GM12878 (cell line): ENCODE results near the gene SLC22A23. TPM values are rescaled to one million over a fixed set of nuclear protein-coding genes. Genes with fewer than 3 reads are reported as not detected.

Source experiments
- ATAC-seq: fragments of 200-7000 bp; cut with Tn5 transposase; 3 replicates; pipeline ENCODE4 v1.9.1; 2020; ENCODE audit warnings: mild to moderate bottlenecking, moderate library complexity
- BruUV-seq: library from RNA; stranded (reverse); fragments of 400-500 nt; replicated peaks from 2 replicates; lab custom pipeline; 2021; lab: Mats Ljungman, UMichigan
- CTCF ChIA-PET: fragments of 300-600 bp; sonication (Branson Sonifier 250); formaldehyde crosslinking; extraction: SDS; loops from one replicate; lab custom pipeline; 2021; ENCODE audit warnings: inconsistent platforms; lab: Yijun Ruan, JAX
- POLR2A ChIA-PET: fragments of 350-600 bp; formaldehyde crosslinking; extraction: SDS; loops from one replicate; lab custom pipeline; 2021; ENCODE audit warnings: inconsistent platforms; lab: Charles Lee
- RAD21 ChIA-PET: fragments of 300-600 bp; sonication (Branson Sonifier 250); formaldehyde crosslinking; loops from one replicate; lab custom pipeline; 2023; ENCODE audit warnings: antibody characterized with exemption; ENCODE audit not compliant: unreplicated experiment; lab: Charles Lee
- SMC1A ChIA-PET: fragments of 300-600 bp; sonication (Branson Sonifier 250); formaldehyde crosslinking; loops from one replicate; lab custom pipeline; 2023; ENCODE audit not compliant: unreplicated experiment, uncharacterized antibody; lab: Charles Lee
- DNase-seq: peaks from one replicate; pipeline ENCODE4 v3.0.0-alpha.2; 2011; ENCODE audit warnings: low read depth, low spot score
- FAIRE-seq: peaks from 3 replicates; lab custom pipeline; 2011; peaks lifted over from hg19 to GRCh38; lab: Jason Lieb, UNC
- H2AFZ ChIP-seq: 2 replicates; pipeline ENCODE4 v1.6.0; 2011; ENCODE audit warnings: low read depth, low read length, control low read depth; ENCODE audit not compliant: control insufficient read depth
- H3K27ac ChIP-seq: 2 replicates; pipeline ENCODE4 v1.5.1; 2011; ENCODE audit warnings: control low read depth; ENCODE audit not compliant: control insufficient read depth, insufficient read depth
- H3K27me3 ChIP-seq, 2 experiments: replicated peaks in 1 of 2; 2 replicates each; pipeline versions ENCODE4 v1.6.0 to v1.6.1; 2011; ENCODE audit warnings: low read length in 1 of 2; ENCODE audit not compliant: control insufficient read depth in 2 of 2, insufficient read depth in 2 of 2
- H3K36me3 ChIP-seq, 2 experiments: 2 replicates each; pipeline ENCODE4 v1.5.1; 2011; ENCODE audit warnings: low read length in 1 of 2; ENCODE audit not compliant: control insufficient read depth in 2 of 2, insufficient read depth in 2 of 2
- H3K4me1 ChIP-seq: 2 replicates; pipeline ENCODE4 v1.6.1; 2011; ENCODE audit warnings: mild to moderate bottlenecking, low read length, moderate library complexity, mixed read lengths; ENCODE audit not compliant: control insufficient read depth, insufficient read depth
- H3K4me2 ChIP-seq: 2 replicates; pipeline ENCODE4 v1.6.0; 2011; ENCODE audit warnings: control low read depth; ENCODE audit not compliant: control insufficient read depth, insufficient read depth
- H3K4me3 ChIP-seq: fragments of 200-600 bp; sonication (generic); 2 replicates; pipeline ENCODE4 v1.5.1; 2016
- H3K79me2 ChIP-seq: 2 replicates; pipeline ENCODE4 v1.6.0; 2011; ENCODE audit warnings: low read length; ENCODE audit not compliant: control insufficient read depth, insufficient read depth
- H3K9ac ChIP-seq: 2 replicates; pipeline ENCODE4 v1.8.0; 2011; ENCODE audit warnings: low read length, control low read depth, mixed read lengths; ENCODE audit not compliant: control insufficient read depth, insufficient read depth
- H3K9me3 ChIP-seq: replicated peaks from 3 replicates; pipeline ENCODE4 v1.5.1; 2011; ENCODE audit warnings: mild to moderate bottlenecking, low read length; ENCODE audit not compliant: control insufficient read depth, insufficient read depth
- H4K20me1 ChIP-seq: 2 replicates; pipeline ENCODE4 v1.6.0; 2011; ENCODE audit not compliant: control insufficient read depth, insufficient read depth
- CBFB ChIP-seq: IDR thresholded peaks from 2 replicates; pipeline ENCODE4 v1.6.1; 2016; ENCODE audit warnings: antibody characterized with exemption, low read depth
- CBX3 ChIP-seq: fragments of 200-600 bp; sonication (generic); IDR thresholded peaks from 2 replicates; pipeline ENCODE4 v1.6.1; 2016; ENCODE audit warnings: low read depth, borderline replicate concordance
- NFYA ChIP-seq: IDR thresholded peaks from 2 replicates; pipeline ENCODE4 v1.6.1; 2011; ENCODE audit warnings: low read depth, mild to moderate bottlenecking, low read length, improper control_type of control experiment, borderline replicate concordance
- NR2C1 ChIP-seq: fragments of 450-650 bp; IDR thresholded peaks from 2 replicates; pipeline ENCODE4 v1.6.1; 2017; ENCODE audit warnings: antibody characterized with exemption, mild to moderate bottlenecking, moderate library complexity
- POU2F2 ChIP-seq: IDR thresholded peaks from 3 replicates; pipeline ENCODE4 v1.6.1; 2011; ENCODE audit warnings: low read depth, mild to moderate bottlenecking, low read length, borderline replicate concordance
- ZNF687 ChIP-seq: fragments of 450-650 bp; IDR thresholded peaks from 2 replicates; pipeline ENCODE4 v1.6.1; 2017; ENCODE audit warnings: mild to moderate bottlenecking, moderate library complexity
- WGBS: methylation state at CpG from one replicate; pipeline ENCODE4 v1.1.6; 2016; ENCODE audit warnings: low lambda C conversion rate; ENCODE audit not compliant: insufficient replicate concordance, insufficient coverage; ENCODE audit errors: missing lambda C conversion rate; 5-methylcytosine and 5-hydroxymethylcytosine counted together
- in situ Hi-C: fragments of 300-500 bp; cut with MboI; formaldehyde crosslinking; loops from 9 replicates; pipeline ENCODE4 v1.14.3; 2018; ENCODE audit warnings: mixed read lengths
- intact Hi-C: fragments of 100-400 bp; cut with micrococcal nuclease; formaldehyde crosslinking; loops from one replicate; pipeline ENCODE4 v1.14.2; 2022; ENCODE audit not compliant: unreplicated experiment
- polyA plus RNA-seq, 11 experiments: library from polyadenylated mRNA; depleted of rRNA in 4 of 11; unstranded in 6 of 11; stranded (reverse) in 5 of 11; fragments of >200 nt; fragmentation: Nextera tagmentation in 4 of 11; fragmentation: Illumina TruSeq in 1 of 11; extraction: Ambion mirVana in 4 of 11; extraction: Trizol in 1 of 11; gene quantifications; 1 replicate in 1 of 11; 2 replicates in 10 of 11; pipeline versions ENCODE4 v1.2.1 to v1.2.3, GENCODE V29; 2011 to 2016; ENCODE audit warnings: inconsistent platforms in 2 of 11, missing spikeins in 2 of 11, low read depth in 1 of 11
- total RNA-seq, 4 experiments: library from RNA; depleted of rRNA in 3 of 4; stranded (reverse); fragments of >200 nt in 3 of 4; fragmentation: Illumina TruSeq in 1 of 4; extraction: Trizol in 1 of 4; gene quantifications; 2 replicates each; pipeline versions ENCODE4 v1.2.1 to v1.2.3, GENCODE V29; 2013 to 2021
- TF ChIP-seq, protein P1 (sequence below): fragments of 450-650 bp; IDR thresholded peaks from 2 replicates; pipeline ENCODE4 v1.6.1; 2017; ENCODE audit warnings: antibody characterized with exemption, mild to moderate bottlenecking, moderate library complexity
- TF ChIP-seq, protein P2 (sequence below): IDR thresholded peaks from 2 replicates; pipeline ENCODE4 v1.6.1; 2012; ENCODE audit warnings: improper control_type of control experiment, low read depth, low read length; ENCODE audit not compliant: insufficient replicate concordance

The SLC22A23 gene
- total and polyA plus RNA-seq, 10 of the 15 experiments (the other 5 are each of a cell fraction or from before 2014, with no cell fraction given): 0.20 to 2.4 (median 0.74) TPM

DNA sequence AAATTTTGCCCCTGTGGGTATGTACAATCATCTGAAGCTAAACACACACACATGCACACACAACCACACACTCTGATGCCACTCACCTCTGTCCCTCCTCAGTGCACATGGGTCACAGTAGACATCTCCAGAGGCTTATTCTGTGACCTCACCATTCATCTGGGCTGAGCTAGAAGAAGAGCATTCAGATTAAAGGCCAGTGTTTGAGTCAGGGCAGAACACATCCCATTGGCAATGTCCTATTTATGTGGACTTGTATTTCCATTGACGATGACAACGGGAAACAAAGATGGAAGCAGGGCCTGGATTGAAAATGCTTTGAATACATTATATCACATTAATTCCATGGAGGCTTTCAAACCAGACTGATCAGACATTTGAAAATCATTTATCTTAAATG, 26.8 kb upstream of the SLC22A23 start:
- SMC1A ChIA-PET: no interaction called here
- in situ Hi-C loops: no loop called here
- RAD21 ChIA-PET: no interaction called here

More for the DNA sequence above, 26.8 kb upstream of the SLC22A23 start:
- TF ChIP-seq POU2F2: no peak
- no peak for TF ChIP-seq CBFB
- TF ChIP-seq, protein P1, sequence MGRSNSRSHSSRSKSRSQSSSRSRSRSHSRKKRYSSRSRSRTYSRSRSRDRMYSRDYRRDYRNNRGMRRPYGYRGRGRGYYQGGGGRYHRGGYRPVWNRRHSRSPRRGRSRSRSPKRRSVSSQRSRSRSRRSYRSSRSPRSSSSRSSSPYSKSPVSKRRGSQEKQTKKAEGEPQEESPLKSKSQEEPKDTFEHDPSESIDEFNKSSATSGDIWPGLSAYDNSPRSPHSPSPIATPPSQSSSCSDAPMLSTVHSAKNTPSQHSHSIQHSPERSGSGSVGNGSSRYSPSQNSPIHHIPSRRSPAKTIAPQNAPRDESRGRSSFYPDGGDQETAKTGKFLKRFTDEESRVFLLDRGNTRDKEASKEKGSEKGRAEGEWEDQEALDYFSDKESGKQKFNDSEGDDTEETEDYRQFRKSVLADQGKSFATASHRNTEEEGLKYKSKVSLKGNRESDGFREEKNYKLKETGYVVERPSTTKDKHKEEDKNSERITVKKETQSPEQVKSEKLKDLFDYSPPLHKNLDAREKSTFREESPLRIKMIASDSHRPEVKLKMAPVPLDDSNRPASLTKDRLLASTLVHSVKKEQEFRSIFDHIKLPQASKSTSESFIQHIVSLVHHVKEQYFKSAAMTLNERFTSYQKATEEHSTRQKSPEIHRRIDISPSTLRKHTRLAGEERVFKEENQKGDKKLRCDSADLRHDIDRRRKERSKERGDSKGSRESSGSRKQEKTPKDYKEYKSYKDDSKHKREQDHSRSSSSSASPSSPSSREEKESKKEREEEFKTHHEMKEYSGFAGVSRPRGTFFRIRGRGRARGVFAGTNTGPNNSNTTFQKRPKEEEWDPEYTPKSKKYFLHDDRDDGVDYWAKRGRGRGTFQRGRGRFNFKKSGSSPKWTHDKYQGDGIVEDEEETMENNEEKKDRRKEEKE: no peak
- no peak for TF ChIP-seq ZNF687
- TF ChIP-seq, protein P2, sequence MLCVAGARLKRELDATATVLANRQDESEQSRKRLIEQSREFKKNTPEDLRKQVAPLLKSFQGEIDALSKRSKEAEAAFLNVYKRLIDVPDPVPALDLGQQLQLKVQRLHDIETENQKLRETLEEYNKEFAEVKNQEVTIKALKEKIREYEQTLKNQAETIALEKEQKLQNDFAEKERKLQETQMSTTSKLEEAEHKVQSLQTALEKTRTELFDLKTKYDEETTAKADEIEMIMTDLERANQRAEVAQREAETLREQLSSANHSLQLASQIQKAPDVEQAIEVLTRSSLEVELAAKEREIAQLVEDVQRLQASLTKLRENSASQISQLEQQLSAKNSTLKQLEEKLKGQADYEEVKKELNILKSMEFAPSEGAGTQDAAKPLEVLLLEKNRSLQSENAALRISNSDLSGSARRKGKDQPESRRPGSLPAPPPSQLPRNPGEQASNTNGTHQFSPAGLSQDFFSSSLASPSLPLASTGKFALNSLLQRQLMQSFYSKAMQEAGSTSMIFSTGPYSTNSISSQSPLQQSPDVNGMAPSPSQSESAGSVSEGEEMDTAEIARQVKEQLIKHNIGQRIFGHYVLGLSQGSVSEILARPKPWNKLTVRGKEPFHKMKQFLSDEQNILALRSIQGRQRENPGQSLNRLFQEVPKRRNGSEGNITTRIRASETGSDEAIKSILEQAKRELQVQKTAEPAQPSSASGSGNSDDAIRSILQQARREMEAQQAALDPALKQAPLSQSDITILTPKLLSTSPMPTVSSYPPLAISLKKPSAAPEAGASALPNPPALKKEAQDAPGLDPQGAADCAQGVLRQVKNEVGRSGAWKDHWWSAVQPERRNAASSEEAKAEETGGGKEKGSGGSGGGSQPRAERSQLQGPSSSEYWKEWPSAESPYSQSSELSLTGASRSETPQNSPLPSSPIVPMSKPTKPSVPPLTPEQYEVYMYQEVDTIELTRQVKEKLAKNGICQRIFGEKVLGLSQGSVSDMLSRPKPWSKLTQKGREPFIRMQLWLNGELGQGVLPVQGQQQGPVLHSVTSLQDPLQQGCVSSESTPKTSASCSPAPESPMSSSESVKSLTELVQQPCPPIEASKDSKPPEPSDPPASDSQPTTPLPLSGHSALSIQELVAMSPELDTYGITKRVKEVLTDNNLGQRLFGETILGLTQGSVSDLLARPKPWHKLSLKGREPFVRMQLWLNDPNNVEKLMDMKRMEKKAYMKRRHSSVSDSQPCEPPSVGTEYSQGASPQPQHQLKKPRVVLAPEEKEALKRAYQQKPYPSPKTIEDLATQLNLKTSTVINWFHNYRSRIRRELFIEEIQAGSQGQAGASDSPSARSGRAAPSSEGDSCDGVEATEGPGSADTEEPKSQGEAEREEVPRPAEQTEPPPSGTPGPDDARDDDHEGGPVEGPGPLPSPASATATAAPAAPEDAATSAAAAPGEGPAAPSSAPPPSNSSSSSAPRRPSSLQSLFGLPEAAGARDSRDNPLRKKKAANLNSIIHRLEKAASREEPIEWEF: no peak
- no peak for TF ChIP-seq NFYA
- TF ChIP-seq CBX3: no peak
- TF ChIP-seq NR2C1: no peak
- H4K20me1 ChIP-seq: no peaks in the 10 kb centered on the region
- H2AFZ ChIP-seq: no peak overlapping the region
- CTCF ChIA-PET: no interaction called here
- DNase-seq: no peak
- 62% methylated on average over 2 of the region's 2 CpGs for WGBS
- no peak overlapping the region for H3K4me3 ChIP-seq
- H3K27ac ChIP-seq: no peak overlapping the region
- no peak for ATAC-seq
- H3K27me3 ChIP-seq: peaks cover 0 to 1% of the 10 kb centered on the region in 2 experiments; a peak in 3 of 4 replicates
- H3K4me2 ChIP-seq: no peak overlapping the region
- intact Hi-C loops: no loop called here
- H3K9me3 ChIP-seq: no peaks in the 10 kb centered on the region; the same call in 2 of the 3 replicates
- H3K4me1 ChIP-seq: no peaks in the 10 kb centered on the region
- POLR2A ChIA-PET: no interaction called here
- no TSS peak for BruUV-seq
- no peak overlapping the region for H3K9ac ChIP-seq
- H3K36me3 ChIP-seq: no peaks in the 10 kb centered on the region
- no peak for FAIRE-seq
- no peaks in the 10 kb centered on the region for H3K79me2 ChIP-seq
